GM13976 (cell line): ENCODE measurements around the gene FUT2.
"Not testable (repeated sequence)": the region's sequence is repeated elsewhere in the genome, so short reads cannot be mapped to it uniquely, and the experiment has no call there.

ENCODE experiments used
- DNase-seq: peaks from one replicate; pipeline ENCODE4 v3.0.0; 2012; ENCODE audit warnings: low spot score
- CTCF ChIP-seq: IDR thresholded peaks from 2 replicates; pipeline ENCODE4 v1.5.1; 2012; ENCODE audit warnings: borderline replicate concordance, mild to moderate bottlenecking; ENCODE audit not compliant: insufficient read depth; ENCODE audit errors: extremely low read depth, missing control alignments, control extremely low read depth
- in situ Hi-C: fragments of 300-500 bp; cut with MboI; formaldehyde crosslinking; loops from one replicate; pipeline ENCODE4 v1.12.0; 2022; ENCODE audit warnings: low sequenced_read_pairs, mixed read lengths, inconsistent platforms; ENCODE audit not compliant: unreplicated experiment

FUT2 gene

DNA sequence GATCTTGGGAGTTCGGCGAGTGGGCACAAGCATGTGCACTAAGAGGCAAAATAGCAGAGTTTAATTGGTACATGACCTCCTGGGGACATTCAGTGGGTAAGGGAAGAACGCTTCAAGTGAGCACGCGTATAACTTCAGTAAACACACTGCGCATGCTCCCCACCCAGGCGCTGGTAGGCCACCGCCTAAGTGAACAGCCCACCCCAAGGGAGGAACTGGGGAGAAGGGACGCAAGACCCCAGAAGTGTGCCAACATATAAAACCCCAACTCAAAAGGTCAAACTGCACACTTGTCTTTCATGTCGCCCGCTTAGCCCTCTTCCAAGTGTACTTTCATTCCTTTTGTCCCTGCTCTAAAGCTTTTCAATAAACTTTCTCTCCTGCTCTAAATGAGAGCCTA is 12.4 kb upstream of the FUT2 start:
- DNase-seq: no peak
- in situ Hi-C loops: no loop called here
- no peak for TF ChIP-seq CTCF

DNA sequence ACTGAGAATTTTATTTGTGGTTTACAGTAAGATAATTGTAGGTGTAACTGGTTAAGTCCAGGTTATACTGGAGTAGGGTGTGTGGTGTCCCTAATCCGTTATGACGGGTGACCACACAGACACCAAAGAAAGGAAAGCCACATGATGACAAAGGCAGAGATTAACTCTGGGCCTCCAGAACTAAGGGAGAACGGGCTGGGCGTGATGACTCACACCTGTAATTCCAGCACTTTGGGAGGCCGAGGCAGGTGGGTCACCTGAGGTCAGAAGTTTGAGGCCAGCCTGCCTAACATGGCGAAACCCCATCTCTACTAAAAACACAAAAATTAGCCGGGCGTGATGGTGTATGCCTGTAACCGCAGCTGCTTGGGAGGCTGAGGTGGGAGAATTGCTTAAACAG is 10.2 kb upstream of the FUT2 start:
- in situ Hi-C loops: no loop called here
- TF ChIP-seq CTCF: no peak
- no peak for DNase-seq

DNA sequence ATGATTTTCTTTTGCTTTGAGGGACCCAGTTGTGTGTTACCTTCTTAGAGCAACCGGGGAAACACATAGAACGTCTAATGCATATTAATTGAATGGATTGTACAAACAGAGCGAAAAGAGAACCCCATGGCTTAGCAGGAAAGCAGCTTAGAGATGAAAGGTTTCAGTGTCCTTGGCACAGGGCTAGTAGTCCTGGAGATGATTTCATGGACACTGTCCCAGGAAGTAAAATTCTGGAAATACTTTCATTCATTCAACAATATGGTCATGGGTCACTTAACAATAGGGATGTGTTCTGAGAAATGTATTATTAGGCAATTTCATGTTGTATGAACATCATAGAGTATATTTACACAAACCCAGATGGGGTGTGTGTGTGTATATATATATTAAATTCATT is 9.7 kb upstream of the FUT2 start:
- in situ Hi-C loops: no loop called here
- no peak for DNase-seq
- no peak for TF ChIP-seq CTCF

DNA sequence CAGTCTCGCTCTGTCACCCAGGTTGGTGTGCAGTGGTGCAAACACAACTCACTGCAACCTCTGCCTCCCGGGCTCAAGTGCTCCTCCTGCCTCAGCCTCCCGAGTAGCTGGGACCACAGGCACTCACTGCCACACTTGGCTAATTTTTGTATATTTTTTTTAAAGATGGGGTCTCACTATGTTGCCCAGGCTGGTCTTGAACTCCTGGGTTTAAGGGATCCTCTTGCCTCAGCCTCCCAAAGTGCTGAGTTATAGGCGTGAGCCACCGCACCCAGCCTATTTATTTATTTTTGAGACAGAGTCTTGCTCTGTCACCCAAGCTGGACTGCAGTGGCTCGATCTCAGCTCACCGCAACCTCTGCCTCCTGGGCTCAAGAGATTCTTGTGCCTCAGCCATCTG is 9.1 kb upstream of the FUT2 start:
- DNase-seq, in situ Hi-C loops: not testable (repeated sequence)

DNA sequence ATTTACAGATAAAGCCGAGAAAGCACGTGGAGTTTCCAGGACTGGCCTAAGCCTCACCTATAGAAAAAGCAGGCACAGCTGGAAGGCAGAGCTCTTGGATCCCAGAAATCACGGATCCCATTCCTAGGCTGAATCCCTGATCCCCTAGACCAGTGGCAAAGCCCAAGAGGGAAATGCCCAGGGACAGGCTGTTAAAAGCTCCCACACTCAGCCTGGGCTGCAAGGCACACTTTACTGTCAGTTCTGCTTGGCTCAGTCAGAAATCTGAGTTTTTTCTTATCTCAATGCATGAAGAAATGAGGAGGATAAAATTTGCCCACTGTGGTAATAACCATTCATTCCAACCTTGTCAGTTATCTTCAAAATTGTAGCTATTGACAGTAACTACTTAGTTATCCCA is 8.0 kb upstream of the FUT2 start:
- in situ Hi-C loops: no loop called here
- no peak for TF ChIP-seq CTCF
- no peak for DNase-seq

GRCh38 chr19:48689449-48689848 is 6.3 kb upstream of the FUT2 start:
- no peak for TF ChIP-seq CTCF
- in situ Hi-C loops: no loop called here
- DNase-seq: no peak

DNA sequence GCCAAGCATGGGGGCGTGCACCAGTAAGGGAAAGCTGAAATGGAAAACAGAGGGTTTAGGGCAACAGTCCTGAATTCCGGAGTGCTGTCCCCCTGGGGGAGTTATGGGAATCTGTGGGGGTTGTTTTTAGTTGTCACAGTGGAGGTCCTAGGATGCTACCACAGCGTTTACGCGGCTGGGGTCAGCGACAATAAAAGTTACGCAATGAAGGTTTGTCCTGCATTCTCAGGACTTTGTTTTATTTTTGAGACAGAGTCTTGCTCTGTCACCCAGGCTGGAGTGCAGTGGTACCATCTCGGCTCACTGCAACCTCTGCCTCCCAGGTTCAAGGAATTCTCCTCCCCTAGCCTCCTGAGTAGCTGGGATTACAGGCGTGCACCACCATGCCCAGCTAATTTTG is 2.1 kb upstream of the FUT2 start:
- in situ Hi-C loops, DNase-seq: not testable (repeated sequence)

DNA sequence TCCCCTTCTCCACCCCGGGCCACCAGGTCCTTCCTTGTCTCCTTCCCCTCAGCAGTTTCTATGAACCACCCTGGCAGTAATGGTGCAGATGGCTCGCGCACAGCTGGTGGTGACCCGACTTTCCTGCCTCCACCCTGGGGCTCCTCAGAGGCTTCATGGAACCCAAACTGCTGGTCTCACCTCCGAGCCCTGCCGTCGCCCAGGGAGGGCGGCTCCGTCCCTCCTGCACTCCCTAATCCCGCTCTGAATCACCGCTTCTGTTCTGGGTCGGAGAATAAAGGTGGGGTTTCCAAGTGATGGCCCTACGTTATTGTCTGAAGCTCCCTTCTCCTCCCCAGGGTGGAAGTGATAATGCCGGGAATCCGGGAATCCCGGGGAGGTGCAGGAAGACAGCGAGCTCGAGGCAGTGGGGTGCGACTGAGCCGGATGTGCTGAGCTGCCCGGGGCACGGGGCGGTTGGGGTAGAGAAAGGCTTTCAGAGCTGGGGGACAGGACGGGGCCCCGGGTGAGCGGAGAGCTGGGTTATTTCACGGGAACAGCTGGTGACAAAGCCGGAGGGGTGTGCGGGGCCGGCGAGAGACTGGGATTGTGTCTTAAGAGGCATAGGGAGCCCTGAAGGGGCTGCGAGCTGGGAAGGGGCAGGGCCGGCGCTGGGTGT is 711 bp downstream of the FUT2 start:
- in situ Hi-C loops: no loop called here
- DNase-seq: no peak
- TF ChIP-seq CTCF: no peak
